NCI-H460 (cell line): Measurements from ENCODE around the gene ZNF77. TPM values are rescaled to one million over a fixed set of nuclear protein-coding genes. Genes with fewer than 3 reads are reported as not detected.
"Not testable (repeated sequence)": the region's sequence is repeated elsewhere in the genome, so short reads cannot be mapped to it uniquely, and the experiment has no call there.

ENCODE experiments used
- DNase-seq: peaks from one replicate; pipeline ENCODE4 v3.0.0-alpha.2; 2016; ENCODE audit warnings: low read depth; ENCODE audit errors: extremely low read depth
- polyA plus RNA-seq: library from polyadenylated mRNA; depleted of rRNA; stranded (reverse); fragments of >200 nt; gene quantifications from 2 replicates; pipeline ENCODE4 v1.2.3, GENCODE V29; 2014; cell fraction: nucleus; rRNA removed
- total RNA-seq: library from RNA; depleted of rRNA; stranded (reverse); fragments of >200 nt; shearing (Covaris generic); gene quantifications from 2 replicates; pipeline ENCODE4 v1.2.3, GENCODE V29; 2014; rRNA removed

ZNF77 gene
- total RNA-seq: 4.6 TPM in 2 replicates
- 3.8 and 6.6 TPM in 2 replicates for polyA plus RNA-seq

GRCh38 chr19:2944775-2945574 lies at the start of gene ZNF77:
Gene ZNF77 (minus strand): TSS chr19:2944971. CDS start chr19:2944840, 131 bp downstream.
- DNase-seq: peak; percentile 98

- DNase-seq: no peak
Observed at GRCh38 chr19:2993579-2993978, 48.8 kb upstream of the ZNF77 start.

GRCh38 chr19:2992958-2993357 lies 48.2 kb upstream of the ZNF77 start:
- DNase-seq: no peak

GRCh38 chr19:2992333-2992732 lies 47.6 kb upstream of the ZNF77 start:
- not testable (repeated sequence) for DNase-seq

GRCh38 chr19:2989236-2989946 lies 44.6 kb upstream of the ZNF77 start:
- no peak for DNase-seq

GRCh38 chr19:2988568-2988967 lies 43.8 kb upstream of the ZNF77 start:
- DNase-seq: no peak

- DNase-seq: no peak
Observed at GRCh38 chr19:2987797-2988196, 43.0 kb upstream of the ZNF77 start.

GRCh38 chr19:2986951-2987524 lies 42.3 kb upstream of the ZNF77 start:
- DNase-seq: no peak

- DNase-seq: no peak
Observed at GRCh38 chr19:2984215-2984528, 39.4 kb upstream of the ZNF77 start.

GRCh38 chr19:2983351-2984214 lies 38.8 kb upstream of the ZNF77 start:
- peak; percentile 31 for DNase-seq

- no peak for DNase-seq
Observed at GRCh38 chr19:2982983-2983350, 38.2 kb upstream of the ZNF77 start.

- no peak for DNase-seq
Observed at GRCh38 chr19:2982561-2982960, 37.8 kb upstream of the ZNF77 start.

- no peak for DNase-seq
Observed at GRCh38 chr19:2981898-2982297, 37.1 kb upstream of the ZNF77 start.

- DNase-seq: no peak
Observed at GRCh38 chr19:2978772-2979171, 34.0 kb upstream of the ZNF77 start.

GRCh38 chr19:2978166-2978767 lies 33.5 kb upstream of the ZNF77 start:
- no peak for DNase-seq

- no peak for DNase-seq
Observed at GRCh38 chr19:2977746-2978138, 33.0 kb upstream of the ZNF77 start.

GRCh38 chr19:2977001-2977745 lies 32.4 kb upstream of the ZNF77 start, which contains the start of gene TLE6:
Gene TLE6 (plus strand): TSS chr19:2977564. CDS start chr19:2978234, 670 bp downstream.
- DNase-seq: peak; percentile 90

GRCh38 chr19:2976609-2977000 lies 31.8 kb upstream of the ZNF77 start:
- no peak for DNase-seq

- DNase-seq: no peak
Observed at GRCh38 chr19:2974342-2975041, 29.7 kb upstream of the ZNF77 start.
